NCI-H2227 (cell line): ENCODE data around the gene GYG1.

Source experiments
- DNase-seq: peaks from one replicate; lab custom pipeline; 2025; ENCODE audit not compliant: unreplicated experiment; lab: John Stamatoyannopoulos, UW

GYG1 gene

GRCh38 chr3:149016669-149017541 lies 25.6 kb downstream of the GYG1 start:
- DNase-seq, result no peak

GRCh38 chr3:149018247-149018646 lies 26.9 kb downstream of the GYG1 start:
- DNase-seq, result no peak

GRCh38 chr3:149019580-149019979 lies 28.2 kb downstream of the GYG1 start:
- no peak for DNase-seq

- no peak for DNase-seq
Observed at GRCh38 chr3:149020196-149020838, 29.0 kb downstream of the GYG1 start.

- DNase-seq, result no peak
Observed at GRCh38 chr3:149020839-149021252, 29.5 kb downstream of the GYG1 start.

GRCh38 chr3:149021830-149022229 lies 30.5 kb downstream of the GYG1 start:
- no peak for DNase-seq

GRCh38 chr3:149023951-149024350 lies 32.6 kb downstream of the GYG1 start:
- no peak for DNase-seq

- no peak for DNase-seq
Observed at GRCh38 chr3:149026718-149027117, 35.4 kb downstream of the GYG1 start.

GRCh38 chr3:149031096-149031495 lies 39.8 kb downstream of the GYG1 start:
- DNase-seq, result no peak

- DNase-seq, result no peak
Observed at GRCh38 chr3:149037684-149038083, 46.3 kb downstream of the GYG1 start.

- DNase-seq, result no peak
Observed at GRCh38 chr3:149038322-149038721, 47.0 kb downstream of the GYG1 start.

GRCh38 chr3:149042789-149043386 lies 51.5 kb downstream of the GYG1 start:
- DNase-seq, result no peak

GRCh38 chr3:149044339-149045083 lies 53.2 kb downstream of the GYG1 start:
- no peak for DNase-seq

- DNase-seq, result no peak
Observed at GRCh38 chr3:149055575-149055974, 64.2 kb downstream of the GYG1 start.

- DNase-seq, result no peak
Observed at GRCh38 chr3:149058198-149058597, 66.9 kb downstream of the GYG1 start.

GRCh38 chr3:149058602-149059001 lies 67.3 kb downstream of the GYG1 start:
- DNase-seq, result no peak

GRCh38 chr3:149061776-149062175 lies 70.4 kb downstream of the GYG1 start:
- DNase-seq, result no peak

GRCh38 chr3:149067883-149068282 lies 76.5 kb downstream of the GYG1 start:
- no peak for DNase-seq
